IPS-20b (cell line): Measurements from ENCODE around the gene HID1.

ENCODE experiments used
- H3K27ac ChIP-seq: one replicate; pipeline ENCODE4 v1.5.1; 2013; ENCODE audit warnings: low read length
- H3K27me3 ChIP-seq: 2 replicates; pipeline ENCODE4 v1.6.1; 2013; ENCODE audit warnings: mild to moderate bottlenecking, low read length, inconsistent platforms; ENCODE audit not compliant: insufficient read depth
- H3K36me3 ChIP-seq: 2 replicates; pipeline ENCODE4 v1.6.1; 2013; ENCODE audit warnings: low read depth, mild to moderate bottlenecking, inconsistent platforms, low read length, moderate library complexity; ENCODE audit not compliant: insufficient read depth
- H3K4me1 ChIP-seq: 2 replicates; pipeline ENCODE4 v1.6.1; 2013; ENCODE audit warnings: mild to moderate bottlenecking, control low read depth, inconsistent platforms, low read length, moderate library complexity; ENCODE audit not compliant: insufficient read depth
- H3K4me3 ChIP-seq: 2 replicates; pipeline ENCODE4 v1.5.1; 2013; ENCODE audit warnings: mild to moderate bottlenecking, low read length, inconsistent platforms
- H3K9ac ChIP-seq: 2 replicates; pipeline ENCODE4 v1.6.1; 2013; ENCODE audit warnings: low read depth, mild to moderate bottlenecking, inconsistent platforms, low read length, moderate library complexity
- H3K9me3 ChIP-seq: 2 replicates; pipeline ENCODE4 v1.6.1; 2013; ENCODE audit warnings: mild to moderate bottlenecking, low read depth, low read length, inconsistent platforms; ENCODE audit not compliant: insufficient read depth

HID1 gene

GRCh38 chr17:74962622-74963394 lies 9.8 kb downstream of the HID1 start:
- Histone ChIP-seq H3K27me3 (peaks cover 26% of the 10 kb centered on the region), H3K4me1 (no peaks in the 10 kb centered on the region), H3K36me3 (no peaks in the 10 kb centered on the region), H3K9me3 (no peaks in the 10 kb centered on the region), H3K4me3 (no peak overlapping the region), H3K27ac (no peak overlapping the region), H3K9ac (no peak overlapping the region)

GRCh38 chr17:74961657-74962350 lies 10.8 kb downstream of the HID1 start:
- Histone ChIP-seq H3K4me3 (no peak overlapping the region), H3K36me3 (no peaks in the 10 kb centered on the region), H3K4me1 (no peaks in the 10 kb centered on the region), H3K9me3 (no peaks in the 10 kb centered on the region), H3K27me3 (peaks cover 27% of the 10 kb centered on the region), H3K27ac (no peak overlapping the region), H3K9ac (no peak overlapping the region)

- no peaks in the 10 kb centered on the region for H3K4me1 ChIP-seq
- no peak overlapping the region for H3K27ac ChIP-seq
- H3K27me3 ChIP-seq = peaks cover 31% of the 10 kb centered on the region
- H3K9me3 ChIP-seq = no peaks in the 10 kb centered on the region
- no peak overlapping the region for H3K4me3 ChIP-seq
- no peaks in the 10 kb centered on the region for H3K36me3 ChIP-seq
- H3K9ac ChIP-seq = no peak overlapping the region
Measured at GRCh38 chr17:74960570-74961342, 11.8 kb downstream of the HID1 start.

DNA sequence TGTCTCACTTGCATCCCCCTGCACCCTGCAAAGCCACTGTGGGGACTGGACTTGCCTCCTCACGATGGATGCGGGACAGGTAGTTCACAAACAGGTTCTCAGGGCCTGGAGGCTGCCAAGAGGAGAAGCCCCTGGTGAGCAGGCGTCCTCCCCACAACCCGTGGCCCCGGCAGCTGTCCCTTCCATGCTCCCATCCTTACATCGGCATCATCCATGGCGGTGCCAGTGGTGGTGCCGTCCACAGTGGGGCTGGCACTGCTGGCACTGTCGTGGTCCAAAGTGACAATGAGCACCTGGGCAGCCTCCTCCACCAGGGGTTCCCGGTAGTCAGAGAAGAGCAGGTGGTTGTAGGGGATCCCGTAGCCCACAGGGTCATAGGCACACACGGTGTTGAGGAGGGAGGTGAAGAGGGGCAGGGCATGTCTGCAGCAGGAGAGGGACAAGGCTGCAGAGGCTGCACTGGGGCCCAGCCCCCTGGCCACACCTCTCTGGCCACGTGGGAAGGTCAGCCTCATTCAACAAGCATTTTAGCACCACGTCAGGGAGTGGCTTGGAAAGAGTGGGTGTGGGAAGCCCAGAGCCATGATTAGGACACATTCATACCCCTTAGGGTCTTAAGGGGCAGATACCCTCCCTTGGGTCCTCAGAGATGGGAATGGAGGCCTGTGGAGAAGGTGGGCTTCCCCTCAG lies 12.6 kb downstream of the HID1 start:
- Histone ChIP-seq H3K4me1 (no peaks in the 10 kb centered on the region), H3K27me3 (peaks cover 31% of the 10 kb centered on the region), H3K9me3 (no peaks in the 10 kb centered on the region), H3K4me3 (no peak overlapping the region), H3K36me3 (no peaks in the 10 kb centered on the region), H3K9ac (no peak overlapping the region), H3K27ac (no peak overlapping the region)

DNA sequence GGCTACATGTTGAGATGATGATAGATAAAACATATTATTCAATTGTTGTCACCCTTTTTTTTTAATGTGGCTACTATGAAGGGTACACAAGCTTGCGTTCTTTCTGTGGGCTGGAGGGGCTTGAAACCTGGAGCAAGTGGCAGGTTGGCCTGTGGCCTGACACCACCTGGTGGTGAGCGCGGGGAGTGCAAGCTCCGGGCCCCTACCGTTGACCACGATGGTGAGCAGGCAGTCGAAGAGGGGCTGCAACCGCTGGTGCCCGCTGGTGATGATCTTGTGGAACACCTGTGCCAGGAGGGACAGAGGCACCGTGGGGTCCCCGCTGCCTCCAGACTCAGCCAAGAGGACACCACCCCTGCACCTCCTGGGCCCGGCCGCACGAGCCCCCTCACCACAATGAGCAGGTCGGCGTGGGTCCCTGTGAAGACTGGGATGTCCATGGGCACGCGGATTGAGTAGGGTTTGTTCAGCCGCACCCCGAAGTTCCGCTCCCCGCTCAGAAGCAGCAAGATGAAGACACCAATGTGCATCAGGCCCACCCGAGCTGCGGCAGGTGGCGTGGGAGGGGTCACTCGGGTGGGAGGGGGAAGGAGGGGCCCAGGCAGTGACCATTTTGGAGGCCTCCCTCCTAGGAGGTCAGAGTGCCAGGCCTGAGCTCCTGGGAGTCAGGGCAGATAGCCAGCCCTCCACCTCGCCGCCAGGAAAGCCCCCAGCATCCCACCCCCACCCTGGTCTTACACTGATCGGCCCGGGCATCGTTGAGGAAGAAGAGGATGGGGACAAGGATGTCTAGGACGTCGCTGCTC lies 14.4 kb downstream of the HID1 start:
- Histone ChIP-seq H3K27me3 (peaks cover 31% of the 10 kb centered on the region), H3K27ac (no peak overlapping the region), H3K4me3 (no peak overlapping the region), H3K9ac (no peak overlapping the region), H3K9me3 (no peaks in the 10 kb centered on the region), H3K36me3 (no peaks in the 10 kb centered on the region), H3K4me1 (no peaks in the 10 kb centered on the region)

- Histone ChIP-seq H3K27ac (no peak overlapping the region), H3K36me3 (no peaks in the 10 kb centered on the region), H3K9me3 (no peaks in the 10 kb centered on the region), H3K9ac (no peak overlapping the region), H3K4me1 (no peaks in the 10 kb centered on the region; the same call in 1 of the 2 replicates), H3K27me3 (peaks cover 40% of the 10 kb centered on the region), H3K4me3 (no peak overlapping the region)
Measured at GRCh38 chr17:74956093-74956492, 16.5 kb downstream of the HID1 start.

GRCh38 chr17:74954665-74955421 lies 17.7 kb downstream of the HID1 start:
- peaks cover 32% of the 10 kb centered on the region for H3K27me3 ChIP-seq
- no peak overlapping the region for H3K27ac ChIP-seq
- H3K9ac ChIP-seq = no peak overlapping the region
- no peaks in the 10 kb centered on the region for H3K36me3 ChIP-seq
- H3K4me1 ChIP-seq = no peaks in the 10 kb centered on the region; the same call in 1 of the 2 replicates
- H3K9me3 ChIP-seq = no peaks in the 10 kb centered on the region
- H3K4me3 ChIP-seq = no peak overlapping the region

DNA sequence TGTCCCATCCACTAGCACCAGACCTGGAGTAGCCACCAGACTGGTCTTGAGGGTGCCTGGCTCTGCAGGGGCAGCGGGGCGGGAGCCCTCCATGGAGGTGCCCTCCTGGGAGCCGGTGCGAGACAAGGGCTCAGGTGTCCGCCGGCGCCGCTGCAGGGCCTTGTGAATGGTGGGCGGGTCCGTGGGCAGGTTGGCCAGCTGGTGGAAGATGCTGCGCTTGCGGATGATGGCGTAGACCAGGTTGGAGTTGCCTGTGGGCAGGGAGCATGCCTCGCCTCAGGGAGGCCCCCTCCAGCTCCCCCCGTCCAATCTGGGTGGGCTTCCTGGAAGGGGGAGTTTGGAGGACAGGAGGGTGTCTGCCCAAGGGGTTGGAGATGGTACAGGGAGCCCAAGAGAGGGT lies 18.4 kb downstream of the HID1 start:
- Histone ChIP-seq H3K27me3 (peaks cover 25% of the 10 kb centered on the region), H3K9me3 (no peaks in the 10 kb centered on the region), H3K27ac (no peak overlapping the region), H3K4me3 (no peak overlapping the region), H3K9ac (no peak overlapping the region), H3K4me1 (no peaks in the 10 kb centered on the region; the same call in 1 of the 2 replicates), H3K36me3 (no peaks in the 10 kb centered on the region)

DNA sequence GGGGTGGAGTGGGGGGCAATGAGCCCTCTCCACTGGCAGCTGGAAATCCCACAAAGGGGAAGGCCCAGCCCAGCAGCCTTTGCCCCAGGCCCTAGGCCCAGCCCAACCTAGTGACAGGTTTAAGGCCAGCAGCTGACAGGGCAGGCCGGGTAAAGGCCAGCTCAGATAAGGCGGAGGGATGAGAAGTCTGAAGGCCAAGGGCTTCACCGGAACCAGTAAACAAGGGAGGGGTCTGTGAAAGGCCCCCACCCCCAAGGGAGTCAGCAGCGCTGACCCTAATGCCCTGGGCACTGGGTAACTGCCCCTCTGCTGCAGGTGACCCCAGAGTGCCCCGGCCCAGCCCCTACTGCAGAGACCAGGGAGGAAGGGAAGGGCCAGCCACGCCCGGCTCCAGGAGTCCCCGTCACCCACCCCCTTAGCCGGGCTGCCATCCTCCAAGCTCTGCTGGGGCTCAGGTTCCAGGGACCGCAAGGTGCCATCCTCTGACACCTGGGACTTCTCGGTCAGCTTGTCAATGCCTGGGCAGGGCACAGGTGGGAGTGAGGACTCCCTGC lies 19.3 kb downstream of the HID1 start:
- Histone ChIP-seq H3K4me1 (no peaks in the 10 kb centered on the region; the same call in 1 of the 2 replicates), H3K9ac (no peak overlapping the region), H3K27me3 (peaks cover 17% of the 10 kb centered on the region), H3K9me3 (no peaks in the 10 kb centered on the region), H3K36me3 (no peaks in the 10 kb centered on the region), H3K27ac (no peak overlapping the region), H3K4me3 (no peak overlapping the region)

- Histone ChIP-seq H3K9ac (no peak overlapping the region), H3K27ac (no peak overlapping the region), H3K27me3 (peaks cover 14% of the 10 kb centered on the region)
Measured at GRCh38 chr17:74952431-74953133, 20.0 kb downstream of the HID1 start.

More at GRCh38 chr17:74952431-74953133, 20.0 kb downstream of the HID1 start:
- no peaks in the 10 kb centered on the region; the same call in 1 of the 2 replicates for H3K4me1 ChIP-seq
- H3K9me3 ChIP-seq = no peaks in the 10 kb centered on the region
- no peaks in the 10 kb centered on the region for H3K36me3 ChIP-seq
- no peak overlapping the region; the same call in 1 of the 2 replicates for H3K4me3 ChIP-seq
